ENCODE data around the gene FKBP2. TPM values are rescaled to one million over a fixed set of nuclear protein-coding genes. Genes with fewer than 3 reads are reported as not detected.
A peak's percentile ranks its signal among the peaks of the same experiment; 100 is the strongest.

The FKBP2 gene
- total and polyA plus RNA-seq, 4 donors = 60.8 to 241 (median 124) TPM

GRCh38 chr11:64229090-64229743, 11.7 kb upstream of the FKBP2 start:
- no peak overlapping the region for H3K4me3 ChIP-seq (ENCODE audit: low read depth in 1 of 3, low read length in 3 of 3)
- WGBS = 90% methylated on average over 12 of the region's 12 CpGs
- DNase-seq (ENCODE audit: low spot score) = no peak
- H3K27me3 ChIP-seq (ENCODE audit: control insufficient read depth in 4 of 4, insufficient read depth in 4 of 4, low read length in 3 of 4) = no peaks in the 10 kb centered on the region
- peaks cover 17 to 56% (median 34%) of the 10 kb centered on the region in 4 donors for H3K4me1 ChIP-seq (ENCODE audit: control insufficient read depth in 4 of 4, insufficient read depth in 4 of 4, low read length in 3 of 4)
- H3K27ac ChIP-seq (ENCODE audit: low read depth in 1 of 2, low read length in 2 of 2) = peak overlapping the region in 1 of 2 donors; percentile 92
- no peak overlapping the region for H3K9ac ChIP-seq (ENCODE audit: low read depth in 1 of 2, low read length in 2 of 2)
- peaks cover 0 to under 1% (median 0%) of the 10 kb centered on the region in 4 donors for H3K36me3 ChIP-seq (ENCODE audit: control insufficient read depth in 4 of 4, insufficient read depth in 3 of 4, low read depth in 1 of 4, low read length in 3 of 4)
- no peaks in the 10 kb centered on the region for H3K9me3 ChIP-seq (ENCODE audit: control insufficient read depth in 4 of 4, low read length in 3 of 4)
- TF ChIP-seq TAF1 (conservative IDR thresholded peaks at IDR 0.05) (no peak), YY1 (IDR thresholded peaks at IDR 0.05) (no peak), JUND (IDR thresholded peaks at IDR 0.05) (no peak), FOXA1 (IDR thresholded peaks at IDR 0.05) (no peak), HNF4G (IDR thresholded peaks at IDR 0.05) (no peak), ZBTB33 (IDR thresholded peaks at IDR 0.05) (no peak)

GRCh38 chr11:64229744-64230170, 11.1 kb upstream of the FKBP2 start:
- 48% methylated on average over 13 of the region's 13 CpGs for WGBS
- TF ChIP-seq, protein P1, sequence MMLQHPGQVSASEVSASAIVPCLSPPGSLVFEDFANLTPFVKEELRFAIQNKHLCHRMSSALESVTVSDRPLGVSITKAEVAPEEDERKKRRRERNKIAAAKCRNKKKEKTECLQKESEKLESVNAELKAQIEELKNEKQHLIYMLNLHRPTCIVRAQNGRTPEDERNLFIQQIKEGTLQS (IDR thresholded peaks at IDR 0.05) = no peak
- TF ChIP-seq NR2F2 (IDR thresholded peaks at IDR 0.05) (no peak), RXRA (IDR thresholded peaks at IDR 0.05) (no peak), REST (IDR thresholded peaks at IDR 0.05) (no peak), ZBTB33 (IDR thresholded peaks at IDR 0.05) (no peak), GABPA (IDR thresholded peaks at IDR 0.05 in 1 of 2, conservative IDR thresholded peaks at IDR 0.05 in 1 of 2) (no peak), YY1 (IDR thresholded peaks at IDR 0.05) (no peak), FOXA2 (IDR thresholded peaks at IDR 0.05) (no peak), TAF1 (conservative IDR thresholded peaks at IDR 0.05) (no peak), SP1 (IDR thresholded peaks at IDR 0.05) (no peak), HNF4G (IDR thresholded peaks at IDR 0.05) (no peak), FOXA1 (IDR thresholded peaks at IDR 0.05) (no peak), HNF4A (conservative IDR thresholded peaks at IDR 0.05) (no peak)
- TF ChIP-seq, protein P2, sequence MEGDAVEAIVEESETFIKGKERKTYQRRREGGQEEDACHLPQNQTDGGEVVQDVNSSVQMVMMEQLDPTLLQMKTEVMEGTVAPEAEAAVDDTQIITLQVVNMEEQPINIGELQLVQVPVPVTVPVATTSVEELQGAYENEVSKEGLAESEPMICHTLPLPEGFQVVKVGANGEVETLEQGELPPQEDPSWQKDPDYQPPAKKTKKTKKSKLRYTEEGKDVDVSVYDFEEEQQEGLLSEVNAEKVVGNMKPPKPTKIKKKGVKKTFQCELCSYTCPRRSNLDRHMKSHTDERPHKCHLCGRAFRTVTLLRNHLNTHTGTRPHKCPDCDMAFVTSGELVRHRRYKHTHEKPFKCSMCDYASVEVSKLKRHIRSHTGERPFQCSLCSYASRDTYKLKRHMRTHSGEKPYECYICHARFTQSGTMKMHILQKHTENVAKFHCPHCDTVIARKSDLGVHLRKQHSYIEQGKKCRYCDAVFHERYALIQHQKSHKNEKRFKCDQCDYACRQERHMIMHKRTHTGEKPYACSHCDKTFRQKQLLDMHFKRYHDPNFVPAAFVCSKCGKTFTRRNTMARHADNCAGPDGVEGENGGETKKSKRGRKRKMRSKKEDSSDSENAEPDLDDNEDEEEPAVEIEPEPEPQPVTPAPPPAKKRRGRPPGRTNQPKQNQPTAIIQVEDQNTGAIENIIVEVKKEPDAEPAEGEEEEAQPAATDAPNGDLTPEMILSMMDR (IDR thresholded peaks at IDR 0.05; ENCODE audit: low read depth, low read length, missing input control) = no peak
- TF ChIP-seq, protein P3, sequence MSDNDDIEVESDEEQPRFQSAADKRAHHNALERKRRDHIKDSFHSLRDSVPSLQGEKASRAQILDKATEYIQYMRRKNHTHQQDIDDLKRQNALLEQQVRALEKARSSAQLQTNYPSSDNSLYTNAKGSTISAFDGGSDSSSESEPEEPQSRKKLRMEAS (IDR thresholded peaks at IDR 0.05) = no peak
- peak overlapping the region; percentile 88 to 92 for H3K27ac ChIP-seq (ENCODE audit: low read depth in 1 of 2, low read length in 2 of 2)
- H3K9ac ChIP-seq (ENCODE audit: low read depth in 1 of 2, low read length in 2 of 2) = peak overlapping the region; percentile 27 to 80
- H3K4me3 ChIP-seq (ENCODE audit: low read depth in 1 of 3, low read length in 3 of 3) = peak overlapping the region; percentile 67 to 79 (median 79)
- H3K27me3 ChIP-seq (ENCODE audit: control insufficient read depth in 4 of 4, insufficient read depth in 4 of 4, low read length in 3 of 4) = no peaks in the 10 kb centered on the region
- DNase-seq (ENCODE audit: low spot score) = no peak
- H3K9me3 ChIP-seq (ENCODE audit: control insufficient read depth in 4 of 4, low read length in 3 of 4) = no peaks in the 10 kb centered on the region
- no peaks in the 10 kb centered on the region for H3K36me3 ChIP-seq (ENCODE audit: control insufficient read depth in 4 of 4, insufficient read depth in 3 of 4, low read depth in 1 of 4, low read length in 3 of 4)
- H3K4me1 ChIP-seq (ENCODE audit: control insufficient read depth in 4 of 4, insufficient read depth in 4 of 4, low read length in 3 of 4) = peaks cover 17 to 53% (median 33%) of the 10 kb centered on the region in 4 donors

Data from liver (tissue), 9 donors.